ENCODE measurements around the gene IFNA7. TPM values are rescaled to one million over a fixed set of nuclear protein-coding genes. Genes with fewer than 3 reads are reported as not detected.
A peak's percentile ranks its signal among the peaks of the same experiment; 100 is the strongest.

The IFNA7 gene
- total and polyA plus RNA-seq, 10 of the 15 experiments (the other 5 are each of a cell fraction or from before 2014, with no cell fraction given) = not detected

GRCh38 chr9:21160178-21160577, 41.8 kb downstream of the IFNA7 start (continued):
- TF ChIP-seq IRF4 (IDR thresholded peaks at IDR 0.05; ENCODE audit: low read depth, low read length) (peak; percentile 53; the same call in 1 of the 2 replicates), E4F1 (IDR thresholded peaks at IDR 0.05; ENCODE audit: borderline replicate concordance, partially characterized antibody) (no peak), SPI1 (IDR thresholded peaks at IDR 0.05; ENCODE audit: borderline replicate concordance, insufficient read depth, low read depth, low read length) (peak; percentile 38; the same call in 1 of the 2 replicates), RAD51 (IDR thresholded peaks at IDR 0.05) (no peak), IRF5 (IDR thresholded peaks at IDR 0.05; ENCODE audit: borderline replicate concordance) (no peak), IKZF2 (IDR thresholded peaks at IDR 0.05) (peak; percentile 70; a peak in 3 of 4 replicates), GATAD2B (conservative IDR thresholded peaks at IDR 0.05; ENCODE audit: low read depth) (no peak), STAT3 (IDR thresholded peaks at IDR 0.05; ENCODE audit: low read depth, low read length) (no peak), SREBF1 (IDR thresholded peaks at IDR 0.05; ENCODE audit: low read length) (no peak), FOXM1 (IDR thresholded peaks at IDR 0.05; ENCODE audit: low read depth, low read length) (no peak), NR2C2 (IDR thresholded peaks at IDR 0.05; ENCODE audit: borderline replicate concordance, control insufficient read depth, insufficient read length, low read depth) (no peak), POLR2A (IDR thresholded peaks at IDR 0.05; ENCODE audit: low read depth, low read length) (no peak), ZNF274 (IDR thresholded peaks at IDR 0.05; ENCODE audit: insufficient read depth, insufficient read length) (no peak), CUX1 (IDR thresholded peaks at IDR 0.05; ENCODE audit: insufficient replicate concordance, low read depth, low read length) (no peak), NRF1 (conservative IDR thresholded peaks at IDR 0.05; ENCODE audit: low read depth, low read length) (no peak), ATF2 (IDR thresholded peaks at IDR 0.05; ENCODE audit: low read length) (0 out of 2 replicates have a peak, but pooled peaks have one; percentile 30), CHD4 (IDR thresholded peaks at IDR 0.05) (no peak), ZNF207 (IDR thresholded peaks at IDR 0.05; ENCODE audit: borderline replicate concordance) (no peak), EGR1 (IDR thresholded peaks at IDR 0.05; ENCODE audit: borderline replicate concordance in 1 of 2, low read depth in 2 of 2, low read length in 2 of 2) (no peak), NR2C1 (IDR thresholded peaks at IDR 0.05) (no peak)
